BE2C (cell line): ENCODE results near the gene KPNA6.
"Not testable (repeated sequence)": the region's sequence is repeated elsewhere in the genome, so short reads cannot be mapped to it uniquely, and the experiment has no call there.

Experiments used
- DNase-seq: peaks from one replicate; pipeline ENCODE4 v3.0.0-alpha.2; 2020
- H3K27me3 ChIP-seq: fragments of 250-450 bp; sonication (Bioruptor Pico); 2 replicates; pipeline ENCODE4 v1.5.1; 2020; ENCODE audit warnings: mild to moderate bottlenecking
- H3K36me3 ChIP-seq: fragments of 250-450 bp; sonication (Bioruptor Pico); 2 replicates; pipeline ENCODE4 v1.5.1; 2020; ENCODE audit warnings: mild to moderate bottlenecking
- H3K4me1 ChIP-seq: fragments of 250-450 bp; sonication (Bioruptor Pico); 2 replicates; pipeline ENCODE4 v1.5.1; 2020
- H3K4me3 ChIP-seq: 2 replicates; pipeline ENCODE4 v1.5.1; 2011; ENCODE audit warnings: low read depth, low read length
- H3K9me3 ChIP-seq: fragments of 250-450 bp; sonication (Bioruptor Pico); 2 replicates; pipeline ENCODE4 v1.5.1; 2020
- TF ChIP-seq, protein P1 (sequence below): IDR thresholded peaks from 2 replicates; pipeline ENCODE4 v1.5.1; 2012; ENCODE audit warnings: mild to moderate bottlenecking, low read depth, low read length

KPNA6 gene

DNA sequence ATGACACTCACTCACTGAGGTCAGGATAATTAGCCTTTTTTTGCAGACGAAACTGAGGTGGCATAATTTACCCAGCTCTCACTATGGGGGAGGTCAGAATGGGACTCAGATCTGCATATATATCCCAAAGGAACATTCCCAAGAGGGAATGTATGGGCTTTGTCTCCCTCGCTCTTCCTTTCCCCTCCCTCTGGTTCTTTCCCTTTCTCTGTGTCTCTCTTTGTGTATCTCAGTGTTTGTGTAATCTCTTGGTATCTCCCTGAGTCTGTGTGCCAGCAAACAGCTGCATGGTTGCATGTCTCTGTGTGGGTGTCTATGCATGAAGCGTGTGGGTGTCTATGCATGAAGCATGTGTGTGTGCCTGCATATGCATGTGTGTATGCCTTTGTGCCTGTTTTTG is 30.4 kb upstream of the KPNA6 start:
- DNase-seq, result no peak
- Histone ChIP-seq H3K36me3 (peaks cover 7% of the 10 kb centered on the region), H3K9me3 (no peaks in the 10 kb centered on the region), H3K4me3 (no peak overlapping the region), H3K4me1 (no peaks in the 10 kb centered on the region), H3K27me3 (no peaks in the 10 kb centered on the region)
- TF ChIP-seq, protein P1, sequence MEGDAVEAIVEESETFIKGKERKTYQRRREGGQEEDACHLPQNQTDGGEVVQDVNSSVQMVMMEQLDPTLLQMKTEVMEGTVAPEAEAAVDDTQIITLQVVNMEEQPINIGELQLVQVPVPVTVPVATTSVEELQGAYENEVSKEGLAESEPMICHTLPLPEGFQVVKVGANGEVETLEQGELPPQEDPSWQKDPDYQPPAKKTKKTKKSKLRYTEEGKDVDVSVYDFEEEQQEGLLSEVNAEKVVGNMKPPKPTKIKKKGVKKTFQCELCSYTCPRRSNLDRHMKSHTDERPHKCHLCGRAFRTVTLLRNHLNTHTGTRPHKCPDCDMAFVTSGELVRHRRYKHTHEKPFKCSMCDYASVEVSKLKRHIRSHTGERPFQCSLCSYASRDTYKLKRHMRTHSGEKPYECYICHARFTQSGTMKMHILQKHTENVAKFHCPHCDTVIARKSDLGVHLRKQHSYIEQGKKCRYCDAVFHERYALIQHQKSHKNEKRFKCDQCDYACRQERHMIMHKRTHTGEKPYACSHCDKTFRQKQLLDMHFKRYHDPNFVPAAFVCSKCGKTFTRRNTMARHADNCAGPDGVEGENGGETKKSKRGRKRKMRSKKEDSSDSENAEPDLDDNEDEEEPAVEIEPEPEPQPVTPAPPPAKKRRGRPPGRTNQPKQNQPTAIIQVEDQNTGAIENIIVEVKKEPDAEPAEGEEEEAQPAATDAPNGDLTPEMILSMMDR, result no peak

GRCh38 chr1:32082022-32082421 is 25.8 kb upstream of the KPNA6 start:
- no peaks in the 10 kb centered on the region; the same call in 1 of the 2 replicates for H3K36me3 ChIP-seq

DNA sequence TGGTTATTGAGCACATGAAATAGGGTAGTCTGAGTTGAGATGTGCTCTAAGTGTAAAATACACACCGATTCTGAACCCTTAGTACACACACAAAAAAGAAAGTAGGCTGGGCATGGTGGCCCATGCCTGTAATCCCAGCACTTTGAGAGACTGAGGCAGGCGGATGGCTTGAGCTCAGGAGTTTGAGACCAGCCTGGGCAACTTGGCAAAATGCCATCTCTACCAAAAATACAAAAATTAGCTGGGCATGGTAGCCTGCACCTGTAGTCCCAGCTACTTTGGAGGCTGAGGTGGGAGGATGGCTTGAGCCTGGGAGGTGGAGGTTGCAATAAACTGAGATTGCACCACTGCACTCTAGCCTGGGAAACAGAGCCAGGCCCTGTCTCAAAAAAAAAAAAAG is 21.5 kb upstream of the KPNA6 start:
- not testable (repeated sequence) for H3K36me3 ChIP-seq, H3K27me3 ChIP-seq, H3K4me1 ChIP-seq, DNase-seq, H3K9me3 ChIP-seq, H3K4me3 ChIP-seq

More at GRCh38 chr1:32082022-32082421, 25.8 kb upstream of the KPNA6 start:
- Histone ChIP-seq H3K4me1 (no peaks in the 10 kb centered on the region), H3K27me3 (no peaks in the 10 kb centered on the region), H3K4me3 (no peak overlapping the region), H3K9me3 (no peaks in the 10 kb centered on the region)
- TF ChIP-seq, protein P1, result no peak
- no peak for DNase-seq

DNA sequence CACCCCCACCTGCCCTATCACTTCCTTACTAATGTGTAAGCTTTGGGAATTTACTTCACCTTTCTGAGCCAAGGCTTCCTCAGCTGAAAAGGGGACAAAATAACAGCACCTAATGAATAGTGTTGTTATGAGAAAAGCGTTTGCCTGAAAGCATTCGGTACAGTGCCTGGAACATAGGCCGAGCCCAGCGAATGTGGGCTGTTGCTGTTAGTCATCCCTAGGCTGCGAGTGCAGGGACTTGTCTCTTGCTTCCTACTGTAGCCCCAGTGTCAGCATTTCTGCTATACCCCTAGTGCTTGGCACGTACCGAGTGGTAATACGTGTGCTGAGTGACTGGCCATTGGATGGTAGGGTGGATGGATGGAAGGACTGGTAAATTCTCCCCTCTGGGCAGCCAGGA is 16.7 kb upstream of the KPNA6 start:
- no peaks in the 10 kb centered on the region for H3K9me3 ChIP-seq
- no peaks in the 10 kb centered on the region for H3K4me1 ChIP-seq
- H3K27me3 ChIP-seq, result no peaks in the 10 kb centered on the region
- H3K36me3 ChIP-seq, result peaks cover 3% of the 10 kb centered on the region
- DNase-seq, result no peak
- H3K4me3 ChIP-seq, result no peak overlapping the region
- TF ChIP-seq, protein P1, result no peak

GRCh38 chr1:32091591-32091990 is 16.3 kb upstream of the KPNA6 start:
- DNase-seq, result no peak
- TF ChIP-seq, protein P1, result no peak
- no peaks in the 10 kb centered on the region for H3K9me3 ChIP-seq
- no peaks in the 10 kb centered on the region for H3K27me3 ChIP-seq
- H3K4me1 ChIP-seq, result no peaks in the 10 kb centered on the region
- H3K4me3 ChIP-seq, result no peak overlapping the region
- peaks cover 3% of the 10 kb centered on the region for H3K36me3 ChIP-seq

DNA sequence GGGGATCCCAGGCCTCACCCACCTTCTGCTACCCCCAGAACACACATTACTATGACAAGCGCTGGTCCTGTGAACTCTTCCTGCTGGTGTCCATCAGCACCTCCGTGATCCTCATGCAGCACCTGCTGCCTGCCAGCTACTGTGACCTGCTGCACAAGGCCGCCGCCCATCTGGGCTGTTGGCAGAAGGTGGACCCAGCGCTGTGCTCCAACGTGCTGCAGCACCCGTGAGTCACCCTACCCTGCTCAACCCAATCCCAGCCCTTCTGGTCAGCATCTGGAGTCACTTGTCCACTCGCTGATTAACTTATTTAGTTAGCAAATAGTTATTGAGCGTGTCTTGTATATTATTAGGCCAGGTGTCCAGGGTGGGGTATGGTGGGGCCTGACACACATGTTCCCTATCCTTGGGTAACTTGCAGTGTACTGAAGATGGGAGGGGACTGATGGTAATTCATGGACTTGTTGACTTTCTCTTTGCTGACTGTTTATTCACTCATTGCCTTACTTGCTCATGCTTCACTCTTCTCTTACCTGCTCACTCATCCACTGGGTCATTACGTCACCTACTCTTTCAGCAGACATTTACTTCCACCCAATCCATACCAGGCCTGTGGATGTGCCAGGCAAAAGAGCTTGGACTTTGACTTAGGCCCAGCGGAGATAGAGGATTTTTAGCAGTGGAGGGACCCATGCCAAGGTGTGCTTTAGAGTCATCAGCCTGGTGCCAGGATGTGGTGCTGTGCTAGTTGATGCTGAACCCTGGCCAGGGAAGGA is 12.9 kb upstream of the KPNA6 start:
- DNase-seq, result no peak
- H3K27me3 ChIP-seq, result no peaks in the 10 kb centered on the region
- H3K9me3 ChIP-seq, result no peaks in the 10 kb centered on the region
- TF ChIP-seq, protein P1, result no peak
- no peak overlapping the region for H3K4me3 ChIP-seq
- H3K36me3 ChIP-seq, result peaks cover 3% of the 10 kb centered on the region
- H3K4me1 ChIP-seq, result no peaks in the 10 kb centered on the region
